ENCODE results near the gene KAT6B.

DNA sequence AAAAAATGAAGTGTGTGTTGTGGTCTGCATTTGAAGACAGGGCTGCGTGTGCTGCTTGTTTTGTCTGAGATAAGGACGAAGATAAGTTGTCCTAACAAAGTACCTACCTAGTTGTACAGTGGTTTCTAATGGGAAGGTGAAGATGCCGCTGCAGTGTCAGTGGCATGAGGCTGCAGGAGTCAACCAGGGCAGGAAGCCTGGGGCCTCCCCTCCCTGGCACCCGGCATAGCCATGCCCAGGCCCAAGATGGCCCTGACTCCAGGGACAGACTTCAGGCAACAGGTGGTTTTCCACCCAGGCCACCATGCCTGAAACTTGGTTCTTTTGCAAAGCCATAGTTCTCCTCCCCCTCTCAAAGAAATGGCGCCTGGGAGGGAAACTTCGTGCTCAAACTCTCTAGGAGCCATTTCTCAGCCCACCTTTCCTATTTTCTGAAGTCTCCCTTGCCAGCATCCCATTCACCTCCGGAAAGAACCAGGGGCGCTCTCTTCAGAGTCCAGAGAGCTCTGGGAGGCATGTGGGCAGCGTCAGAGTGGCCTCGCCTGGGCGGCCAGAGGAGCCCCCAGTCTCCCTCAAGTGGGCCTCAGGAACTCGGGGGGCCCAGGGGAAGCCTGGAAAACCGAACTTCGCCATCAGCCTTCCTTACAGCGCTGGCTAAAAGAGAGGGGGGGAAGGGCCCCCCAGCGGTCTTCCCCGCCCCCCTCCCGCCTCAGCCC, 2.1 kb upstream of the KAT6B start:
- TF ChIP-seq EZH2 (IDR thresholded peaks at IDR 0.05; ENCODE audit: borderline replicate concordance, insufficient read depth, low read depth, low read length, poor library complexity, severe bottlenecking): no peak
- no peak for TF ChIP-seq CTCF (IDR thresholded peaks at IDR 0.05)
